T-cell (primary cell): ENCODE measurements around the gene RIMS3. TPM values are rescaled to one million over a fixed set of nuclear protein-coding genes. Genes with fewer than 3 reads are reported as not detected.

Experiments
- ATAC-seq, 4 experiments: fragments of 200-7000 bp in 3 of 4; fragments of 150-1000 bp in 1 of 4; cut with Tn5 transposase; replicated peaks in 1 of 4; 1 replicate in 3 of 4; 2 replicates in 1 of 4; pipeline ENCODE4 v1.10.0; 2021; ENCODE audit warnings: moderate library complexity in 3 of 4, mild to moderate bottlenecking in 2 of 4, moderate number of reproducible peaks in 1 of 4
- CTCF ChIA-PET, 2 donors: fragments of 300-600 bp; sonication (Branson Sonifier 250); formaldehyde crosslinking; loops; one replicate each; lab custom pipeline; 2022; ENCODE audit warnings: antibody characterized with exemption in 2 of 2; lab: Charles Lee
- POLR2A ChIA-PET, 2 donors: fragments of 300-600 bp; sonication (Branson Sonifier 250); formaldehyde crosslinking; loops; one replicate each; lab custom pipeline; 2022; ENCODE audit warnings: antibody characterized with exemption in 2 of 2; lab: Charles Lee
- DNase-seq, 35 experiments: peaks; one replicate each; pipeline versions ENCODE4 v3.0.0 to v3.0.0-alpha.2; 2013 to 2023
- H3K27ac ChIP-seq: one replicate; pipeline ENCODE4 v1.5.1; 2013; ENCODE audit warnings: low read length
- H3K27me3 ChIP-seq, 2 experiments: replicated peaks in 1 of 2; 1 replicate in 1 of 2; 2 replicates in 1 of 2; pipeline versions ENCODE4 v1.6.1 to v1.7.0; 2013; ENCODE audit warnings: low read length in 1 of 2, mixed read lengths in 1 of 2; ENCODE audit not compliant: control insufficient read depth in 2 of 2, insufficient read depth in 2 of 2; ENCODE audit errors: extremely low read depth in 1 of 2
- H3K36me3 ChIP-seq, 2 donors: 1 replicate in 1 of 2; 2 replicates in 1 of 2; pipeline versions ENCODE4 v1.6.1 to v1.7.0; 2013; ENCODE audit warnings: low read length in 1 of 2; ENCODE audit not compliant: control insufficient read depth in 2 of 2, insufficient read depth in 1 of 2; ENCODE audit errors: extremely low read depth in 1 of 2
- H3K4me1 ChIP-seq, 2 experiments: 1 replicate in 1 of 2; 2 replicates in 1 of 2; pipeline versions ENCODE4 v1.6.1 to v1.7.0; 2013; ENCODE audit warnings: low read length in 2 of 2, mixed read lengths in 1 of 2; ENCODE audit not compliant: insufficient read depth in 2 of 2, control insufficient read depth in 1 of 2; ENCODE audit errors: extremely low read depth in 1 of 2
- H3K4me3 ChIP-seq, 2 donors: 1 replicate in 1 of 2; 2 replicates in 1 of 2; pipeline versions ENCODE4 v1.5.1 to v1.7.0; 2013; ENCODE audit warnings: mild to moderate bottlenecking in 2 of 2, low read length in 1 of 2, moderate library complexity in 1 of 2; ENCODE audit not compliant: control insufficient read depth in 1 of 2; ENCODE audit errors: extremely low read depth in 1 of 2
- H3K9me3 ChIP-seq: 2 replicates; pipeline ENCODE4 v1.7.0; 2013
- H3K27ac Mint-ChIP-seq, 2 donors: one replicate each; pipeline ENCODE4 v1.8.0; 2020 to 2021; ENCODE audit warnings: mild to moderate bottlenecking in 2 of 2, mixed read lengths in 2 of 2
- H3K27me3 Mint-ChIP-seq, 2 donors: one replicate each; pipeline ENCODE4 v1.8.0; 2021 to 2022; ENCODE audit warnings: mixed read lengths in 2 of 2
- H3K36me3 Mint-ChIP-seq: one replicate; pipeline ENCODE4 v1.8.0; 2021; ENCODE audit warnings: mixed read lengths
- H3K4me1 Mint-ChIP-seq, 3 donors: one replicate each; pipeline ENCODE4 v1.8.0; 2020 to 2022; ENCODE audit warnings: mixed read lengths in 3 of 3, mild to moderate bottlenecking in 1 of 3
- H3K4me3 Mint-ChIP-seq, 3 donors: one replicate each; pipeline ENCODE4 v1.8.0; 2020 to 2022; ENCODE audit warnings: mild to moderate bottlenecking in 3 of 3, mixed read lengths in 3 of 3, moderate library complexity in 3 of 3
- H3K9me3 Mint-ChIP-seq, 3 donors: one replicate each; pipeline ENCODE4 v1.8.0; 2020 to 2022; ENCODE audit warnings: mixed read lengths in 3 of 3
- WGBS: methylation state at CpG from one replicate; pipeline ENCODE4 v1.1.5; 2013; ENCODE audit warnings: missing lambda C conversion rate; ENCODE audit not compliant: insufficient coverage; 5-methylcytosine and 5-hydroxymethylcytosine counted together
- total RNA-seq, 35 experiments: library from RNA in 6 of 35; stranded (reverse) in 6 of 35; fragments of 120-200 nt in 1 of 35; gene quantifications; one replicate each; pipeline versions ENCODE4 v1.2.1 to v1.2.4 and lab custom pipeline; 2013 to 2026

The RIMS3 gene
- total RNA-seq (1 to 10 TPM; 1.8 to 3.0 (median 2.3) TPM), total RNA-seq (lab: John Stamatoyannopoulos, UW) (1.0 to 14.3 (median 3.3) reads per million in 29 experiments)
- 2.0 TPM for total RNA-seq (2013)

DNA sequence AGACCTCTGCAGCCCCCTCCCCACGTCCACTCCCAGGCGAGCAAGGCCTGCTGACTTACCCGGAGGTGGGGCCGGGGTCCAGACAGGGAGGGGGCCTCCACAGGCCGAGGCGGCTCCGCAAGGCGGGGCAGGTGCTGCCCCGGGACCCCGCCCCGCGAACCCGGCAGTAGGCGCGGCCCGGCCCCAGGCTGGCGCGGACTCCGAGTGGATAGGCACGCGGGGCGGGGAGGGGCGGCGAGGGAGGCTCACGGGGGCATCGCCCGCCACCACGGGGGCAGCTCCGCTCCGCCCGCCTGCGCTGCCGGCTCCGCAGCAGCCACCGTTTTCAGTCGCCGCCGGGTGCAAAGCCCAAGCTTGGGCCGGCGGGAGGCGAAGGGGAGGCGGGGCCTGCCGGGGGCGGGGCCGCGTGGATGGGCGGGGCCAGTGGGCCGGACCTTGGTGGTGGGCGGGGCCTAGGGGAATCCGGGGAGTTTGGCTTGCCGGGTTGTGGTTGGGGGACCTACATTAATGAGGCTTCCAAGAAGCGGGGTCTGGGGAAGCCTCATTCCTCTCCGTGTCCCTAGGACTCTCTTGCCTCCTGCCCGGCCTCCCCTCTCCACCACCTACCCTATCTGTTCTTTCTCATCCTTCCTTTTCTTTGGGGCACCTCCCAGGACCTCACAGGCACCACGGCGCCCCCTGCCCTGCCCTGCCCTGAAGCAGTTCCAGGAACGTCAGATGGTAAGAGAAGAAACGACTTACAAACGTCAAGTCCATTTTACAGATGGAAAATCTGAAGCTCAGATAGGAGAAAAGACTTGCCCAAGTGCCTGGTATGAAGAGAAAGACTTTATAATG is at the start of gene RIMS3:
TSS of gene RIMS3 (minus strand) at position 348 of the 837 bp plus-strand sequence. CDS start 23,757 bp downstream, outside the sequence.
- H3K27ac ChIP-seq = no peak within 1 kb of the TSS
- H3K36me3 ChIP-seq = no peaks in the 10 kb centered on the region
- Mint-ChIP-seq H3K36me3 (no peaks in the 10 kb centered on the region), H3K27me3 (no peaks in the 10 kb centered on the region), H3K27ac (peak within 1 kb of the TSS; percentile 34 to 38), H3K9me3 (no peaks in the 10 kb centered on the region), H3K4me3 (peak within 1 kb of the TSS; percentile 80 to 85 (median 83)), H3K4me1 (peaks cover 23 to 29% (median 29%) of the 10 kb centered on the region in 3 donors)
- peaks cover 4 to 25% of the 10 kb centered on the region in 2 experiments for H3K4me1 ChIP-seq
- peak within 1 kb of the TSS; percentile 54 to 56 for H3K4me3 ChIP-seq
- ATAC-seq = peak; percentile 85 to 88 (median 86)
- H3K27me3 ChIP-seq = peaks cover 0 to 2% of the 10 kb centered on the region in 2 experiments
- no peaks in the 10 kb centered on the region for H3K9me3 ChIP-seq
- POLR2A ChIA-PET = no interaction called here
- DNase-seq = peak; percentile 16 to 88 (median 66)
- CTCF ChIA-PET = interaction anchor here (0.6 to 0.7 kb wide), 4 partner anchors 25 to 374 kb away, joined by 3 to 5 read pairs (median 3); no protein-coding TSS in a partner anchor
- 1% methylated on average over 45 of the region's 59 CpGs for WGBS

DNA sequence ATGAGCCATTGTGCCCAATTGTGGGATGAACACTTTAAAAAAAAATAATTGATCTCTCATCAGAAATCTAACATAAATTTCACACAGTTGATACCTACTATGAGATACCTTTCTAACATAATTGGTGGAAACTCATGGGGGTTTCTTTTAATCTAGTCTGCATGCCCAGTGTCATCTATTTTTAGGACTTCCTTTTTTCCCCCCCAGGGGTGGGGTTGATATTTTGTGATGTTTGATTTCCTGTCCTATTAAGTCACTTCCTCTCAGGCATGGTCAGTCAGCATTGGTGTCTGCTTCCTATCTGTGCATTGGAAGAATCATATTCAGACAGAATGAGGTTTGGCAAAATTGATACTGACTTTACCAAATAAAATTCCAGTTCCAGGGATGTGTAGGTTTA is 47.5 kb upstream of the RIMS3 start:
- POLR2A ChIA-PET = no interaction called here

GRCh38 chr1:40712405-40712944 is 47.0 kb upstream of the RIMS3 start:
- no peak overlapping the region for H3K4me3 ChIP-seq
- peaks cover 27 to 39% of the 10 kb centered on the region in 2 experiments for H3K4me1 ChIP-seq
- H3K27ac ChIP-seq = peak overlapping the region; percentile 57
- H3K27me3 ChIP-seq = no peaks in the 10 kb centered on the region
- H3K9me3 Mint-ChIP-seq = no peaks in the 10 kb centered on the region
- H3K9me3 ChIP-seq = no peaks in the 10 kb centered on the region
- ChIA-PET POLR2A (no interaction called here), CTCF (no interaction called here)
- no CpG with 5 or more reads among the region's 5 CpGs for WGBS
- peaks cover 9% of the 10 kb centered on the region for H3K36me3 Mint-ChIP-seq
- H3K4me3 Mint-ChIP-seq = peak overlapping the region in 1 of 3 donors; percentile 50
- H3K27me3 Mint-ChIP-seq = no peaks in the 10 kb centered on the region
- no peak for DNase-seq
- H3K27ac Mint-ChIP-seq = no peak overlapping the region
- ATAC-seq = no peak
- no peaks in the 10 kb centered on the region for H3K36me3 ChIP-seq
- peaks cover 77 to 79% (median 79%) of the 10 kb centered on the region in 3 donors for H3K4me1 Mint-ChIP-seq

More for the DNA sequence above, 47.5 kb upstream of the RIMS3 start:
- H3K36me3 ChIP-seq = no peaks in the 10 kb centered on the region
- peaks cover 77 to 81% (median 81%) of the 10 kb centered on the region in 3 donors for H3K4me1 Mint-ChIP-seq
- peak overlapping the region; percentile 57 for H3K27ac ChIP-seq
- H3K27me3 Mint-ChIP-seq = no peaks in the 10 kb centered on the region
- DNase-seq (peak in 6 of 35 experiments; percentile 2 to 57 (median 10)), ATAC-seq (no peak)
- H3K27ac Mint-ChIP-seq = peak overlapping the region; percentile 37 to 64
- peak overlapping the region; percentile 28 to 50 (median 41) for H3K4me3 Mint-ChIP-seq
- H3K4me3 ChIP-seq = no peak overlapping the region
- H3K9me3 ChIP-seq = no peaks in the 10 kb centered on the region
- H3K9me3 Mint-ChIP-seq = no peaks in the 10 kb centered on the region
- CTCF ChIA-PET = interaction anchor here (0.6 kb wide), 2 partner anchors 19 to 1009 kb away, joined by 3 read pairs; no protein-coding TSS in a partner anchor
- H3K4me1 ChIP-seq = peaks cover 26 to 38% of the 10 kb centered on the region in 2 experiments
- H3K27me3 ChIP-seq = no peaks in the 10 kb centered on the region
- H3K36me3 Mint-ChIP-seq = peaks cover 9% of the 10 kb centered on the region

DNA sequence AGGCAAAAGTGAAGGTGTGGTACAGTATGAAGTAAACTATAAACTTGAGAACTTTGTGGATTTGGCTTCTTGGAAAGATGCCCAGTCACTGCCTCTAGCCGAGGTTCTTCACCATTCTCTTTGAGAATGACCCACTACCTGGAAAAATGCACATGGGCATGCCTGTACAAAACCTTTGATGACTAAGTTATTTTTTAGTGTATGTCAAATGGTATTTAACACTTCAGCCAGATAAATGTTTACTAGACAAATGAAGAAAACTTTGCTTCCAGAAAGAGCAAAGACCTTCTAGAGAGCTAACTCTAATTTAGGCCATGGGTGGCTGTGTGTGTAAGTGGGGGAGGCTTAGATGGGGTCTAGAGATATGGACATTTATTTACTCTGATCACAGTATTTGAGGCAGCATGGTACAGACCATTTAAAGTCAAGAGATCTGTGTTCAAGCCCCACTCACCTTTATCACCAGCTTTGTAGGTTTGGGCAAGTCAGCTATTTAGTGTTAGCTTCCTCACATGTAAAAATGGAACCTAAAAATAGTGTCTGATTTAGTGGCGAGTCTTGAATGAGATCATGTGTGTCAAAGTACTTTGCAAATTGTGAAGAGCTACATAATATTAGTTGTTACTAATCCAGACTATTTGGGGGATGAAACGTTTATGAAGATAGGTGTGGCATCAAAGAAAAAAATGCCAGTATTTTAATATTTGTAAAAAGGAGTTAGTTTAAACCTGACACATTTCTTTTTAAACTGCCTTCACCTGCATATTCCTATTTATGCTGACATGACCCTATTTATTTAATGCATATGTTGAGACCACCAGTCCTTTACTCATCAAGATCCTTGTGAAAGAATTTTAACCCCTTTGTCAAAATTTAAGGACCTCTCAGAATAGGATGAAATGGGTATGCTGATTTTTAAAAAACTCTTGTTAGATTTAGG is 46.3 kb upstream of the RIMS3 start:
- Histone ChIP-seq H3K4me3 (no peak overlapping the region), H3K36me3 (no peaks in the 10 kb centered on the region), H3K4me1 (peaks cover 27 to 39% of the 10 kb centered on the region in 2 experiments), H3K27ac (peak overlapping the region; percentile 15), H3K27me3 (no peaks in the 10 kb centered on the region), H3K9me3 (no peaks in the 10 kb centered on the region)
- peaks cover 73 to 74% (median 74%) of the 10 kb centered on the region in 3 donors for H3K4me1 Mint-ChIP-seq
- ATAC-seq (no peak), DNase-seq (no peak)
- no CpG with 5 or more reads among the region's 3 CpGs for WGBS
- no peaks in the 10 kb centered on the region for H3K9me3 Mint-ChIP-seq
- H3K4me3 Mint-ChIP-seq = peak overlapping the region in 2 of 3 donors; percentile 3 to 88
- no peaks in the 10 kb centered on the region for H3K27me3 Mint-ChIP-seq
- H3K36me3 Mint-ChIP-seq = peaks cover 9% of the 10 kb centered on the region
- peak overlapping the region; percentile 48 to 65 for H3K27ac Mint-ChIP-seq
- CTCF ChIA-PET = no interaction called here
- POLR2A ChIA-PET = interaction anchor here in 1 of 2 donors (0.6 kb wide), 1 partner anchor 1628 kb away, joined by 3 read pairs; no protein-coding TSS in a partner anchor

DNA sequence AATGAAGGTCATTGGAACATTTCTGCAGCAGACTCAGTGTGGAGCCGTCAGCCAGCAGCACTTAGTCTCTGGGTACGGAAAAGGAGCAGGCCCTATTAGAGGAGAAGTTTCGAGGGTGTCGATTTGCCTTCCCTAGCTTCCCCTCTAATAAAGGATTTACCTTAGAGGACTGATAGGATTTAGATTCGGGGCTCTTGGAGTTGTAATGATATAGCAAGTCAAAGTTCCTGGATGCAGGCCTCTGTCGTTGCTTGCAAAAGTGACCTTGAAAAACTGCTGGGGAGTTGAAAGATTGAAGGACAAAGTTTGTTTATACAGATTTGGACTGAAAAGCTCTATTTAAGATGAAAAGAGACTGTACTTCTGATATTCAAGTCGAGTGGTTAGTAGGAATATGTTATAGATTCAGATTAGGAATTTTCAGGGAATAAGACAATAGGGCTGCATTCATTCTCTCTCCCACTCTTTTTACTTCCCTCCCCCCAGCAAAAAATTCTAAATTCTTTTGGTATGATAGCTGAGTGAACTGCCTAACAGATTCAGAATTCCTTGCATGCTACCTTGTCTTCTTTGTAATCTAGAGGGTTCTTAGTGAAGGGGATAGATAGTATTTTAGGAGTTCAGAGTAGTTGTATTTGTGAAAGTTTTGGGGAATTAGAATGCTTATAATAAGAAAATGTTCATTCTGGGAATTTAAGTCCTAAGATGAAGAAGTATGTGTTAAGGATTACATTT is 45.3 kb upstream of the RIMS3 start:
- no peaks in the 10 kb centered on the region for H3K9me3 Mint-ChIP-seq
- H3K36me3 Mint-ChIP-seq = peaks cover 9% of the 10 kb centered on the region
- Histone ChIP-seq H3K4me3 (no peak overlapping the region), H3K27me3 (no peaks in the 10 kb centered on the region), H3K36me3 (no peaks in the 10 kb centered on the region), H3K4me1 (peaks cover 27 to 39% of the 10 kb centered on the region in 2 experiments), H3K27ac (peak overlapping the region; percentile 15), H3K9me3 (no peaks in the 10 kb centered on the region)
- peak overlapping the region; percentile 39 to 96 (median 88) for H3K4me3 Mint-ChIP-seq
- H3K4me1 Mint-ChIP-seq = peaks cover 63 to 71% (median 69%) of the 10 kb centered on the region in 3 donors
- H3K27ac Mint-ChIP-seq = peak overlapping the region; percentile 28 to 65
- DNase-seq (no peak), ATAC-seq (no peak)
- H3K27me3 Mint-ChIP-seq = no peaks in the 10 kb centered on the region
- ChIA-PET CTCF (interaction anchor here in 1 of 2 donors (0.5 to 1.5 kb wide), 3 partner anchors 20 to 1998 kb away, joined by 4 to 5 read pairs (median 4); partner anchors contain the start of gene NFYC), POLR2A (interaction anchor here in 1 of 2 donors (1.6 kb wide), 1 partner anchor 21 kb away, joined by 5 read pairs; no protein-coding TSS in a partner anchor)
- WGBS = 89% methylated on average over 1 of the region's 7 CpGs
